Panc1 (cell line): Measurements from ENCODE around the gene PCIF1. TPM values are rescaled to one million over a fixed set of nuclear protein-coding genes. Genes with fewer than 3 reads are reported as not detected.

Source experiments
- ATAC-seq: fragments of 200-7000 bp; cut with Tn5 transposase; 2 replicates; pipeline ENCODE4 v1.9.1; 2020; ENCODE audit warnings: mild to moderate bottlenecking, moderate library complexity
- BruUV-seq: library from RNA; stranded (reverse); fragments of 400-500 nt; replicated peaks from 2 replicates; lab custom pipeline; 2021; lab: Mats Ljungman, UMichigan
- CTCF ChIA-PET: fragments of 300-600 bp; sonication (Branson Sonifier 250); formaldehyde crosslinking; loops from one replicate; lab custom pipeline; 2022; ENCODE audit warnings: antibody characterized with exemption; lab: Charles Lee
- POLR2A ChIA-PET: fragments of 300-600 bp; sonication (Branson Sonifier 250); formaldehyde crosslinking; loops from one replicate; lab custom pipeline; 2022; ENCODE audit warnings: antibody characterized with exemption; lab: Charles Lee
- DNase-seq: peaks from one replicate; pipeline ENCODE4 v3.0.0-alpha.2; 2010; ENCODE audit warnings: low read depth, low spot score
- H3K27ac ChIP-seq: 2 replicates; pipeline ENCODE4 v1.5.1; 2011; ENCODE audit warnings: mild to moderate bottlenecking, low read length, inconsistent platforms
- H3K27me3 ChIP-seq: fragments of 200-500 bp; sonication (Bioruptor generic); 2 replicates; pipeline ENCODE4 v1.6.0; 2014; ENCODE audit warnings: low read length, inconsistent platforms; ENCODE audit not compliant: control insufficient read depth, insufficient read depth
- H3K36me3 ChIP-seq: fragments of 200-500 bp; sonication (Bioruptor generic); 2 replicates; pipeline ENCODE4 v1.5.1; 2014; ENCODE audit warnings: inconsistent platforms, mild to moderate bottlenecking, low read length, moderate library complexity; ENCODE audit not compliant: control insufficient read depth, insufficient read depth
- H3K4me1 ChIP-seq: 2 replicates; pipeline ENCODE4 v1.5.1; 2011; ENCODE audit warnings: inconsistent platforms, mild to moderate bottlenecking, low read length, moderate library complexity; ENCODE audit not compliant: control insufficient read depth, insufficient read depth
- H3K4me3 ChIP-seq, 2 experiments: 2 replicates each; pipeline ENCODE4 v1.5.1; 2011 to 2012; ENCODE audit warnings: low read depth in 2 of 2, low read length in 2 of 2, mild to moderate bottlenecking in 2 of 2, inconsistent platforms in 1 of 2, moderate library complexity in 1 of 2
- H3K9me3 ChIP-seq: fragments of 200-500 bp; sonication (Bioruptor generic); 2 replicates; pipeline ENCODE4 v1.5.1; 2014; ENCODE audit warnings: low read depth, mild to moderate bottlenecking, inconsistent platforms, low read length, moderate library complexity; ENCODE audit not compliant: control insufficient read depth, insufficient read depth
- CTCF ChIP-seq: fragments of 450-650 bp; IDR thresholded peaks from 2 replicates; pipeline ENCODE4 v1.5.1; 2017; ENCODE audit warnings: mild to moderate bottlenecking
- POLR2AphosphoS5 ChIP-seq: IDR thresholded peaks from 2 replicates; pipeline ENCODE4 v1.6.1; 2012; ENCODE audit warnings: mild to moderate bottlenecking, low read depth, low read length, moderate library complexity
- SIN3A ChIP-seq: IDR thresholded peaks from 2 replicates; pipeline ENCODE4 v1.6.1; 2012; ENCODE audit warnings: low read depth, mild to moderate bottlenecking, low read length, moderate library complexity, borderline replicate concordance; ENCODE audit not compliant: insufficient read depth
- TCF7L2 ChIP-seq: IDR thresholded peaks from 2 replicates; pipeline ENCODE4 v1.6.1; 2011; ENCODE audit warnings: mild to moderate bottlenecking, low read depth, low read length, inconsistent platforms
- in situ Hi-C: cut with HindIII; loops from 2 replicates; pipeline ENCODE4 v1.10.0; 2016; ENCODE audit warnings: low sequenced_read_pairs, low pct_unique_long_range_greater_than_20kb
- intact Hi-C: fragments of 100-400 bp; cut with micrococcal nuclease; formaldehyde crosslinking; loops from one replicate; pipeline ENCODE4 v1.10.0; 2022; ENCODE audit not compliant: unreplicated experiment
- total RNA-seq: library from RNA; stranded (reverse); gene quantifications from one replicate; pipeline ENCODE4 v1.2.1, GENCODE V29; 2021; ENCODE audit not compliant: unreplicated experiment
- TF ChIP-seq, protein P1 (sequence below), 2 experiments: IDR thresholded peaks; 2 replicates each; pipeline ENCODE4 v1.6.1; 2011 to 2012; ENCODE audit warnings: low read depth in 2 of 2, control low read depth in 1 of 2, low read length in 1 of 2, mild to moderate bottlenecking in 1 of 2, moderate library complexity in 1 of 2; ENCODE audit not compliant: insufficient read depth in 1 of 2

PCIF1 gene
- total RNA-seq, 1 experiment from 2014 or later, result 24.6 TPM

DNA sequence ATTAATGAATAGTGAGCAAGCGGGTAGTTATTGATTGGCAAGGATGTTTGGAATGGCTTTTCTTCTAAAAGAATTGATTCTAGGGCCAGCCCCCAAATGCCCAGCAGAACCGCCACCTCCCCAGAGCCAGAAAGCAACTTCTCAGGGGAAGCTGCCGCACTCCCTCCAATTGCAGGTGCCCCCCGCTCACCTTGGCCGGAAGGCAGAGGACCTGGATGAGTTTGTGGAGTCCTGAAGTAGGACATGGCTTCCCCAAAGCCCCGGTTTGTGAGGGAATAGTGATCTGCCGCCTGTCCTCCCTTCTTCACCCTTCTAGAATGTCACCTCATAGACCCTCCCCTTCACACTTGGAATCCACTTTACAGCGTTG, 47.2 kb upstream of the PCIF1 start, which contains the start of gene SPATA25:
SPATA25 (minus strand) TSS at position 277 of the 370 bp plus-strand sequence; CDS start at position 245, 32 bp downstream.
- Histone ChIP-seq H3K27me3 (no peaks in the 10 kb centered on the region), H3K9me3 (no peaks in the 10 kb centered on the region), H3K4me3 (no peak within 1 kb of the TSS), H3K27ac (no peak within 1 kb of the TSS), H3K4me1 (peaks cover 14% of the 10 kb centered on the region), H3K36me3 (peaks cover 2% of the 10 kb centered on the region; the same call in 1 of the 2 replicates)
- ChIA-PET CTCF (no interaction called here), POLR2A (no interaction called here)
- BruUV-seq, result no TSS peak
- intact Hi-C loops (no loop called here), in situ Hi-C loops (no loop called here)
- ATAC-seq (no peak), DNase-seq (no peak)
- TF ChIP-seq, protein P1, sequence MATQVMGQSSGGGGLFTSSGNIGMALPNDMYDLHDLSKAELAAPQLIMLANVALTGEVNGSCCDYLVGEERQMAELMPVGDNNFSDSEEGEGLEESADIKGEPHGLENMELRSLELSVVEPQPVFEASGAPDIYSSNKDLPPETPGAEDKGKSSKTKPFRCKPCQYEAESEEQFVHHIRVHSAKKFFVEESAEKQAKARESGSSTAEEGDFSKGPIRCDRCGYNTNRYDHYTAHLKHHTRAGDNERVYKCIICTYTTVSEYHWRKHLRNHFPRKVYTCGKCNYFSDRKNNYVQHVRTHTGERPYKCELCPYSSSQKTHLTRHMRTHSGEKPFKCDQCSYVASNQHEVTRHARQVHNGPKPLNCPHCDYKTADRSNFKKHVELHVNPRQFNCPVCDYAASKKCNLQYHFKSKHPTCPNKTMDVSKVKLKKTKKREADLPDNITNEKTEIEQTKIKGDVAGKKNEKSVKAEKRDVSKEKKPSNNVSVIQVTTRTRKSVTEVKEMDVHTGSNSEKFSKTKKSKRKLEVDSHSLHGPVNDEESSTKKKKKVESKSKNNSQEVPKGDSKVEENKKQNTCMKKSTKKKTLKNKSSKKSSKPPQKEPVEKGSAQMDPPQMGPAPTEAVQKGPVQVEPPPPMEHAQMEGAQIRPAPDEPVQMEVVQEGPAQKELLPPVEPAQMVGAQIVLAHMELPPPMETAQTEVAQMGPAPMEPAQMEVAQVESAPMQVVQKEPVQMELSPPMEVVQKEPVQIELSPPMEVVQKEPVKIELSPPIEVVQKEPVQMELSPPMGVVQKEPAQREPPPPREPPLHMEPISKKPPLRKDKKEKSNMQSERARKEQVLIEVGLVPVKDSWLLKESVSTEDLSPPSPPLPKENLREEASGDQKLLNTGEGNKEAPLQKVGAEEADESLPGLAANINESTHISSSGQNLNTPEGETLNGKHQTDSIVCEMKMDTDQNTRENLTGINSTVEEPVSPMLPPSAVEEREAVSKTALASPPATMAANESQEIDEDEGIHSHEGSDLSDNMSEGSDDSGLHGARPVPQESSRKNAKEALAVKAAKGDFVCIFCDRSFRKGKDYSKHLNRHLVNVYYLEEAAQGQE (IDR thresholded peaks at IDR 0.05; ENCODE audit: insufficient read depth in 1 of 2, low read depth in 2 of 2, low read length in 1 of 2), result no peak
- TF ChIP-seq SIN3A (no peak), CTCF (no peak), TCF7L2 (no peak), POLR2AphosphoS5 (no peak)

DNA sequence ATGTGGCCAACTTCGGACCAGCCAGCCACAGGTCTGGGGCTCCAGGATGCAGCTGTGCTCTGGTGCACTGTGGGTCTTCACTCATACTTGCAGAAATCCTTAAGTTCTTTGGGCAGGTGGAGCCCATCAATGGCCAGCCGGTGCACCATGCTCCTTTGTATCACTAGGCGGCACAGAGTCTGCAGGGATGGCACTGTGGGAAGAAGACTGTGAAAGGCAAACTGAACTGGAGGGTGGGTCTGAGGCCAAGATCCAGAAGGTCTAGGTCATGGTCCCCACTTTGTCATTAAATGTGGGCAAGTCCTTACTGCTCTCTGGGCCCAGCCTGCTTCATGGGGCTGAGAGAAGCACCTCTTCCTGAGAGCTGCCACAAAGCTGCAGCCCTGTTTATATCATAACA, 45.8 kb upstream of the PCIF1 start:
- no TSS peak for BruUV-seq
- intact Hi-C loops, result no loop called here
- H3K27me3 ChIP-seq, result no peaks in the 10 kb centered on the region
- in situ Hi-C loops, result no loop called here
- ATAC-seq (no peak), DNase-seq (no peak)
- H3K4me3 ChIP-seq, result no peak overlapping the region
- H3K9me3 ChIP-seq, result no peaks in the 10 kb centered on the region
- CTCF ChIA-PET, result interaction anchor here (0.6 kb wide), 1 partner anchor 71 kb away, joined by 3 read pairs; no protein-coding TSS in a partner anchor
- peaks cover 16% of the 10 kb centered on the region for H3K4me1 ChIP-seq
- H3K27ac ChIP-seq, result no peak overlapping the region
- H3K36me3 ChIP-seq, result peaks cover 5% of the 10 kb centered on the region; the same call in 1 of the 2 replicates
- POLR2A ChIA-PET, result no interaction called here
- TF ChIP-seq, protein P1 (IDR thresholded peaks at IDR 0.05; ENCODE audit: insufficient read depth in 1 of 2, low read depth in 2 of 2, low read length in 1 of 2), result no peak
- no peak for TF ChIP-seq SIN3A
- no peak for TF ChIP-seq CTCF
- TF ChIP-seq POLR2AphosphoS5, result no peak
- TF ChIP-seq TCF7L2, result no peak
